H1 (cell line): ENCODE data around the gene PARD3. TPM values are rescaled to one million over a fixed set of nuclear protein-coding genes. Genes with fewer than 3 reads are reported as not detected.

ENCODE experiments used
- CTCF ChIA-PET: fragments of 300-600 bp; sonication (Branson Sonifier 250); formaldehyde crosslinking; loops from one replicate; lab custom pipeline; 2021; ENCODE audit not compliant: partially characterized antibody; lab: Charles Lee
- POLR2A ChIA-PET: fragments of 300-600 bp; sonication (Branson Sonifier 250); formaldehyde crosslinking; loops from one replicate; lab custom pipeline; 2021; ENCODE audit warnings: inconsistent platforms; ENCODE audit not compliant: partially characterized antibody; lab: Charles Lee
- DNase-seq, 2 experiments: peaks; one replicate each; pipeline versions ENCODE4 v3.0.0 to v3.0.0-alpha.2; 2010 to 2022; ENCODE audit warnings: low spot score in 2 of 2, low read depth in 1 of 2, mixed read lengths in 1 of 2
- FAIRE-seq: peaks from 2 replicates; lab custom pipeline; 2011; peaks lifted over from hg19 to GRCh38; lab: Jason Lieb, UNC
- H2AFZ ChIP-seq: 2 replicates; pipeline ENCODE4 v1.8.1; 2012; ENCODE audit warnings: low read length, inconsistent platforms
- H2AK5ac ChIP-seq: 2 replicates; pipeline ENCODE4 v1.6.1; 2013; ENCODE audit warnings: low read depth, low read length
- H2BK120ac ChIP-seq: replicated peaks from 2 replicates; pipeline ENCODE3; 2013; ENCODE audit warnings: low read depth, low read length, inconsistent platforms
- H2BK12ac ChIP-seq: 2 replicates; pipeline ENCODE4 v1.6.1; 2013; ENCODE audit warnings: low read depth, low read length
- H2BK15ac ChIP-seq: 2 replicates; pipeline ENCODE4 v1.6.1; 2013; ENCODE audit warnings: low read length
- H2BK20ac ChIP-seq: 2 replicates; pipeline ENCODE4 v1.6.1; 2013; ENCODE audit warnings: low read length
- H2BK5ac ChIP-seq: 2 replicates; pipeline ENCODE4 v1.6.1; 2013; ENCODE audit warnings: low read depth, low read length
- H3K14ac ChIP-seq: 2 replicates; pipeline ENCODE4 v1.6.1; 2013; ENCODE audit warnings: inconsistent platforms; ENCODE audit not compliant: insufficient read length
- H3K18ac ChIP-seq: 2 replicates; pipeline ENCODE4 v1.6.1; 2013; ENCODE audit warnings: low read length; ENCODE audit errors: extremely low read depth
- H3K23ac ChIP-seq: 2 replicates; pipeline ENCODE4 v1.6.1; 2013; ENCODE audit warnings: inconsistent platforms; ENCODE audit not compliant: insufficient read length
- H3K23me2 ChIP-seq: 2 replicates; pipeline ENCODE4 v1.6.1; 2013; ENCODE audit warnings: low read depth, low read length
- H3K27ac ChIP-seq: 2 replicates; pipeline ENCODE4 v1.6.1; 2011; ENCODE audit warnings: low read depth, low read length, inconsistent platforms
- H3K27me3 ChIP-seq, 4 experiments: replicated peaks in 1 of 4; 1 replicate in 1 of 4; 2 replicates in 3 of 4; pipeline versions ENCODE4 v1.6.1 to v1.8.1; 2011 to 2013; ENCODE audit warnings: low read length in 3 of 4, mild to moderate bottlenecking in 3 of 4, inconsistent platforms in 2 of 4, mixed read lengths in 2 of 4, moderate library complexity in 1 of 4; ENCODE audit not compliant: control insufficient read depth in 3 of 4, insufficient read depth in 3 of 4; ENCODE audit errors: extremely low read depth in 1 of 4
- H3K36me3 ChIP-seq, 4 experiments: 2 replicates each; pipeline versions ENCODE4 v1.6.1 to v1.8.1; 2011 to 2013; ENCODE audit warnings: mild to moderate bottlenecking in 4 of 4, low read length in 3 of 4, moderate library complexity in 2 of 4, control low read depth in 1 of 4, inconsistent platforms in 1 of 4; ENCODE audit not compliant: insufficient read depth in 4 of 4, control insufficient read depth in 2 of 4
- H3K4ac ChIP-seq: replicated peaks from 2 replicates; pipeline ENCODE3; 2013; ENCODE audit warnings: low read length, low read depth, mixed read lengths, inconsistent platforms; ENCODE audit not compliant: insufficient read length
- H3K4me1 ChIP-seq, 4 experiments: replicated peaks in 1 of 4; 1 replicate in 1 of 4; 2 replicates in 3 of 4; pipeline versions ENCODE4 v1.6.1 to v1.8.1; 2011 to 2013; ENCODE audit warnings: low read length in 3 of 4, inconsistent platforms in 2 of 4, mixed read lengths in 1 of 4; ENCODE audit not compliant: insufficient read depth in 4 of 4, control insufficient read depth in 3 of 4
- H3K4me2 ChIP-seq, 2 experiments: 2 replicates each; pipeline versions ENCODE4 v1.6.1 to v1.8.1; 2011 to 2013; ENCODE audit warnings: low read depth in 2 of 2, low read length in 2 of 2, control low read depth in 1 of 2, inconsistent platforms in 1 of 2, mild to moderate bottlenecking in 1 of 2; ENCODE audit not compliant: insufficient read depth in 1 of 2
- H3K4me3 ChIP-seq, 4 experiments: fragments of 200-600, 300-600 bp in 1 of 4; sonication (generic), shearing (Covaris generic), sonication (Bioruptor Twin) in 1 of 4; 2 replicates each; pipeline versions ENCODE4 v1.5.1 to v1.8.1; 2011 to 2016; ENCODE audit warnings: low read length in 4 of 4, low read depth in 3 of 4, control low read depth in 2 of 4, inconsistent platforms in 2 of 4, mild to moderate bottlenecking in 2 of 4, mixed read lengths in 1 of 4, moderate library complexity in 1 of 4; ENCODE audit not compliant: insufficient read depth in 2 of 4; ENCODE audit errors: extremely low read depth in 1 of 4
- H3K56ac ChIP-seq: replicated peaks from 2 replicates; pipeline ENCODE3; 2013; ENCODE audit warnings: low read depth, mild to moderate bottlenecking, mixed read lengths, low read length, inconsistent platforms; ENCODE audit not compliant: insufficient read length
- H3K79me1 ChIP-seq: 2 replicates; pipeline ENCODE4 v1.6.1; 2013; ENCODE audit warnings: low read depth, low read length, control low read depth
- H3K79me2 ChIP-seq, 2 experiments: 2 replicates each; pipeline versions ENCODE4 v1.6.1 to v1.8.1; 2012 to 2013; ENCODE audit warnings: low read length in 2 of 2, mild to moderate bottlenecking in 2 of 2, inconsistent platforms in 1 of 2; ENCODE audit not compliant: insufficient read depth in 2 of 2, control insufficient read depth in 1 of 2
- H3K9ac ChIP-seq, 4 experiments: replicated peaks in 1 of 4; 1 replicate in 1 of 4; 2 replicates in 3 of 4; pipeline versions ENCODE4 v1.6.1 to v1.8.1; 2011 to 2013; ENCODE audit warnings: low read depth in 3 of 4, low read length in 3 of 4, control low read depth in 2 of 4, mild to moderate bottlenecking in 2 of 4, moderate library complexity in 2 of 4, inconsistent platforms in 1 of 4; ENCODE audit errors: extremely low read depth in 1 of 4
- H3K9me3 ChIP-seq, 2 experiments: 2 replicates each; pipeline versions ENCODE4 v1.6.1 to v1.8.1; 2012 to 2013; ENCODE audit warnings: mild to moderate bottlenecking in 2 of 2, moderate library complexity in 2 of 2, control low read depth in 1 of 2, inconsistent platforms in 1 of 2, low read depth in 1 of 2, low read length in 1 of 2, mixed read lengths in 1 of 2; ENCODE audit not compliant: insufficient read depth in 2 of 2
- H4K20me1 ChIP-seq, 2 experiments: replicated peaks in 1 of 2; 2 replicates each; pipeline versions ENCODE3 to v1.8.1; 2011 to 2013; ENCODE audit warnings: inconsistent platforms in 2 of 2, low read length in 2 of 2, mild to moderate bottlenecking in 1 of 2; ENCODE audit not compliant: insufficient read depth in 2 of 2, control insufficient read depth in 1 of 2
- H4K5ac ChIP-seq: 2 replicates; pipeline ENCODE4 v1.6.1; 2013; ENCODE audit warnings: low read length, low read depth, mixed read lengths, inconsistent platforms; ENCODE audit not compliant: insufficient read length
- H4K8ac ChIP-seq: 2 replicates; pipeline ENCODE4 v1.8.0; 2013; ENCODE audit warnings: mild to moderate bottlenecking, moderate library complexity, low read length, inconsistent platforms; ENCODE audit not compliant: insufficient read depth; ENCODE audit errors: extremely low read depth
- H4K91ac ChIP-seq: replicated peaks from 2 replicates; pipeline ENCODE3; 2013; ENCODE audit warnings: low read length, mixed read lengths, inconsistent platforms; ENCODE audit not compliant: insufficient read length
- SIRT6 ChIP-seq: IDR thresholded peaks from one replicate; pipeline ENCODE4 v1.7.1; 2012; ENCODE audit warnings: low read length, inconsistent platforms
- WGBS, 2 experiments: shearing (Covaris generic) in 1 of 2; methylation state at CpG; one replicate each; pipeline versions ENCODE4 v1.1.6 to v1.1.7; 2013 to 2015; ENCODE audit warnings: low lambda C conversion rate in 2 of 2, mixed read lengths in 2 of 2, inconsistent platforms in 1 of 2, low coverage in 1 of 2, missing lambda C conversion rate in 1 of 2; ENCODE audit not compliant: insufficient replicate concordance in 2 of 2, insufficient coverage in 1 of 2, insufficient read length in 1 of 2; ENCODE audit errors: extremely low coverage in 1 of 2, missing lambda C conversion rate in 1 of 2; 5-methylcytosine and 5-hydroxymethylcytosine counted together
- polyA plus RNA-seq, 7 experiments: library from polyadenylated mRNA; depleted of rRNA in 3 of 7; stranded (reverse) in 5 of 7; unstranded in 2 of 7; fragments of >200 nt in 5 of 7; fragments of 200-250 nt in 2 of 7; gene quantifications; 1 replicate in 5 of 7; 2 replicates in 1 of 7; 4 replicates in 1 of 7; pipeline versions ENCODE4 v1.2.1 to v1.2.3, GENCODE V29; 2011 to 2013; ENCODE audit warnings: missing spikeins in 2 of 7, mixed read lengths in 2 of 7
- total RNA-seq: library from RNA; stranded (reverse); fragmentation: NEBNext Ultra II Directional; extraction: Animal tissue kit (Norgen Biotek cat#: 25700); gene quantifications from 2 replicates; pipeline ENCODE4 v1.2.1, GENCODE V29; 2021

PARD3 gene
- total and polyA plus RNA-seq, 2 of the 8 experiments (the other 6 are each of a cell fraction or from before 2014, with no cell fraction given) = 19.7 to 49.1 TPM

DNA sequence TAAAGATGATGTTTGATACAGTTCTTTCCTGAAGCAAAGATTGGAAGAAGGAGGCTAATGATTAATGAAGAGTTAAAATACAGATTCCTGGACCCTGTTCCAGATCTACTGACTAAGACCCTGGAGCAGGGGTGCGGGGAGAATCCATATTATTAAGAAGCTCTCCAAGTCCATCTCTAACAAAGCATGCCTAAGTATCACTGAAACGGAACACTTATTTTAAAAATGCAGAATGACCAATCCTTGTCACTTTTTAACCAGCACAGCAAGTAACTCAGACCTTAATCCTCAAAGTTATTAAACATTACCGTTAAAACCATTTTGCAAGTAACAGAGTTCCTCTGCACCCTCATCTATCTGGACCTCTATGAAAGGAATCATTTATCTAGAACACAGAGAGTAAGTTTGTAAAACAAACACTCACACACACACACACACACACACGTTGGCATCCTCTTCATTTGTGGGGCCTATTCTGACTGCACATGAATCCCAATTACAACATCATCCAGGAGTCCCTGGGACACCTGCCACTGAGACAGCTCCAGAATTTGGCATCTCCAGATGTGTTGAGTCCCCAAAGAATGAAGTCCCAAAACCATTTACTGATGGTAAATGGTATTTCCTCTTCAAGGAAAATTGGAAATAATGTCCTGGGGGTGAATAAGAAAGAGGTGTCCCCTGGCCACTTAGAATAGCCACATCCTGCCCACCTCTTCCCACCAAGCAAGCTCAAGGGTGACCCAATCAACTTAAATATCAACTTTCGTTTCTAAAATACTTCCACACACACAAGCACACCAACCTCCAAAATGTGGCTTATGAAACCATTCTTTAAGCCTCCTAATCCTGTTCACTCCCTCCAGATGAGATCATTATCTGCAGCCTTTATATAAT, 117.5 kb downstream of the PARD3 start:
- no peak overlapping the region for H3K4me2 ChIP-seq

More for the DNA sequence above, 117.5 kb downstream of the PARD3 start:
- H3K14ac ChIP-seq = no peak overlapping the region
- no peak for DNase-seq
- no peak overlapping the region for H3K4me3 ChIP-seq
- POLR2A ChIA-PET = no interaction called here
- peaks cover 0 to 59% of the 10 kb centered on the region in 2 experiments; a peak in 2 of 4 replicates for H3K79me2 ChIP-seq
- no peak overlapping the region for H3K4ac ChIP-seq
- TF ChIP-seq SIRT6 = no peak
- H4K5ac ChIP-seq = no peak overlapping the region
- no peaks in the 10 kb centered on the region for H3K9me3 ChIP-seq
- H2BK5ac ChIP-seq = no peak overlapping the region
- no peak overlapping the region for H2AK5ac ChIP-seq
- H3K27ac ChIP-seq = no peak overlapping the region
- H2BK12ac ChIP-seq = no peak overlapping the region
- no peaks in the 10 kb centered on the region for H3K27me3 ChIP-seq
- H4K91ac ChIP-seq = no peak overlapping the region
- no peaks in the 10 kb centered on the region for H3K23me2 ChIP-seq
- no peaks in the 10 kb centered on the region; a peak in 1 of 8 replicates for H3K36me3 ChIP-seq
- no peak overlapping the region for H3K56ac ChIP-seq
- peaks cover 14% of the 10 kb centered on the region for H3K79me1 ChIP-seq
- peaks cover 0 to 15% of the 10 kb centered on the region in 2 experiments for H4K20me1 ChIP-seq
- H2BK120ac ChIP-seq = no peak overlapping the region
- H3K9ac ChIP-seq = no peak overlapping the region
- no peak overlapping the region for H3K23ac ChIP-seq
- no peak overlapping the region for H2BK20ac ChIP-seq
- no peak overlapping the region for H2BK15ac ChIP-seq
- no peak overlapping the region for H3K18ac ChIP-seq
- FAIRE-seq = no peak
- H2AFZ ChIP-seq = no peak overlapping the region
- H4K8ac ChIP-seq = no peak overlapping the region
- CTCF ChIA-PET = interaction anchor here (0.7 to 1.9 kb wide), 3 partner anchors 9 to 36 kb away, joined by 3 to 7 read pairs (median 4); no protein-coding TSS in a partner anchor
- peaks cover 0 to 6% (median 2%) of the 10 kb centered on the region in 4 experiments; a peak in 2 of 7 replicates for H3K4me1 ChIP-seq
- WGBS, 2 experiments = 86% methylated on average over 5 of the region's 5 CpGs; no CpG with 5 or more reads in 1 of the 2 experiments
